GM12878 (cell line): ENCODE data around the gene CD276. TPM values are rescaled to one million over a fixed set of nuclear protein-coding genes. Genes with fewer than 3 reads are reported as not detected.

Source experiments
- ATAC-seq: fragments of 200-7000 bp; cut with Tn5 transposase; 3 replicates; pipeline ENCODE4 v1.9.1; 2020; ENCODE audit warnings: mild to moderate bottlenecking, moderate library complexity
- BruUV-seq: library from RNA; stranded (reverse); fragments of 400-500 nt; replicated peaks from 2 replicates; lab custom pipeline; 2021; lab: Mats Ljungman, UMichigan
- CTCF ChIA-PET: fragments of 300-600 bp; sonication (Branson Sonifier 250); formaldehyde crosslinking; extraction: SDS; loops from one replicate; lab custom pipeline; 2021; ENCODE audit warnings: inconsistent platforms; lab: Yijun Ruan, JAX
- POLR2A ChIA-PET: fragments of 350-600 bp; formaldehyde crosslinking; extraction: SDS; loops from one replicate; lab custom pipeline; 2021; ENCODE audit warnings: inconsistent platforms; lab: Charles Lee
- RAD21 ChIA-PET: fragments of 300-600 bp; sonication (Branson Sonifier 250); formaldehyde crosslinking; loops from one replicate; lab custom pipeline; 2023; ENCODE audit warnings: antibody characterized with exemption; ENCODE audit not compliant: unreplicated experiment; lab: Charles Lee
- SMC1A ChIA-PET: fragments of 300-600 bp; sonication (Branson Sonifier 250); formaldehyde crosslinking; loops from one replicate; lab custom pipeline; 2023; ENCODE audit not compliant: unreplicated experiment, uncharacterized antibody; lab: Charles Lee
- DNase-seq: peaks from one replicate; pipeline ENCODE4 v3.0.0-alpha.2; 2011; ENCODE audit warnings: low read depth, low spot score
- FAIRE-seq: peaks from 3 replicates; lab custom pipeline; 2011; peaks lifted over from hg19 to GRCh38; lab: Jason Lieb, UNC
- H2AFZ ChIP-seq: 2 replicates; pipeline ENCODE4 v1.6.0; 2011; ENCODE audit warnings: low read depth, low read length, control low read depth; ENCODE audit not compliant: control insufficient read depth
- H3K27ac ChIP-seq: 2 replicates; pipeline ENCODE4 v1.5.1; 2011; ENCODE audit warnings: control low read depth; ENCODE audit not compliant: control insufficient read depth, insufficient read depth
- H3K27me3 ChIP-seq, 2 experiments: replicated peaks in 1 of 2; 2 replicates each; pipeline versions ENCODE4 v1.6.0 to v1.6.1; 2011; ENCODE audit warnings: low read length in 1 of 2; ENCODE audit not compliant: control insufficient read depth in 2 of 2, insufficient read depth in 2 of 2
- H3K36me3 ChIP-seq, 2 experiments: 2 replicates each; pipeline ENCODE4 v1.5.1; 2011; ENCODE audit warnings: low read length in 1 of 2; ENCODE audit not compliant: control insufficient read depth in 2 of 2, insufficient read depth in 2 of 2
- H3K4me1 ChIP-seq: 2 replicates; pipeline ENCODE4 v1.6.1; 2011; ENCODE audit warnings: mild to moderate bottlenecking, low read length, moderate library complexity, mixed read lengths; ENCODE audit not compliant: control insufficient read depth, insufficient read depth
- H3K4me2 ChIP-seq: 2 replicates; pipeline ENCODE4 v1.6.0; 2011; ENCODE audit warnings: control low read depth; ENCODE audit not compliant: control insufficient read depth, insufficient read depth
- H3K4me3 ChIP-seq: fragments of 200-600 bp; sonication (generic); 2 replicates; pipeline ENCODE4 v1.5.1; 2016
- H3K79me2 ChIP-seq: 2 replicates; pipeline ENCODE4 v1.6.0; 2011; ENCODE audit warnings: low read length; ENCODE audit not compliant: control insufficient read depth, insufficient read depth
- H3K9ac ChIP-seq: 2 replicates; pipeline ENCODE4 v1.8.0; 2011; ENCODE audit warnings: low read length, control low read depth, mixed read lengths; ENCODE audit not compliant: control insufficient read depth, insufficient read depth
- H3K9me3 ChIP-seq: replicated peaks from 3 replicates; pipeline ENCODE4 v1.5.1; 2011; ENCODE audit warnings: mild to moderate bottlenecking, low read length; ENCODE audit not compliant: control insufficient read depth, insufficient read depth
- H4K20me1 ChIP-seq: 2 replicates; pipeline ENCODE4 v1.6.0; 2011; ENCODE audit not compliant: control insufficient read depth, insufficient read depth
- BMI1 ChIP-seq: fragments of 450-650 bp; IDR thresholded peaks from 2 replicates; pipeline ENCODE4 v1.6.1; 2016; ENCODE audit warnings: mild to moderate bottlenecking, moderate library complexity, borderline replicate concordance
- IRF4 ChIP-seq: IDR thresholded peaks from 2 replicates; pipeline ENCODE4 v1.6.1; 2011; ENCODE audit warnings: low read depth, low read length
- MAX ChIP-seq: IDR thresholded peaks from 2 replicates; pipeline ENCODE4 v1.6.1; 2012; ENCODE audit warnings: low read depth, low read length, improper control_type of control experiment
- POLR2AphosphoS2 ChIP-seq: IDR thresholded peaks from 2 replicates; pipeline ENCODE4 v1.6.1; 2011; ENCODE audit warnings: low read depth, mild to moderate bottlenecking, low read length, improper control_type of control experiment, moderate library complexity
- RELB ChIP-seq: fragments of 450-650 bp; IDR thresholded peaks from 2 replicates; pipeline ENCODE4 v1.6.1; 2017; ENCODE audit warnings: low read depth, mild to moderate bottlenecking, moderate library complexity
- TCF3 ChIP-seq: IDR thresholded peaks from 2 replicates; pipeline ENCODE4 v1.6.1; 2012; ENCODE audit warnings: low read depth, mild to moderate bottlenecking, low read length, borderline replicate concordance; ENCODE audit not compliant: insufficient read depth
- USF1 ChIP-seq: IDR thresholded peaks from 2 replicates; pipeline ENCODE4 v1.6.1; 2011; ENCODE audit warnings: borderline replicate concordance, low read depth, mild to moderate bottlenecking, moderate library complexity, mixed read lengths, low read length; ENCODE audit not compliant: insufficient read depth; ENCODE audit errors: extremely low read length
- ZBTB40 ChIP-seq: fragments of 450-650 bp; IDR thresholded peaks from 2 replicates; pipeline ENCODE4 v1.6.1; 2016; ENCODE audit warnings: mild to moderate bottlenecking, moderate library complexity, borderline replicate concordance
- ZNF592 ChIP-seq: fragments of 450-650 bp; IDR thresholded peaks from 2 replicates; pipeline ENCODE4 v1.6.1; 2017; ENCODE audit warnings: mild to moderate bottlenecking, moderate library complexity
- WGBS: methylation state at CpG from one replicate; pipeline ENCODE4 v1.1.6; 2016; ENCODE audit warnings: low lambda C conversion rate; ENCODE audit not compliant: insufficient replicate concordance, insufficient coverage; ENCODE audit errors: missing lambda C conversion rate; 5-methylcytosine and 5-hydroxymethylcytosine counted together
- in situ Hi-C: fragments of 300-500 bp; cut with MboI; formaldehyde crosslinking; loops from 9 replicates; pipeline ENCODE4 v1.14.3; 2018; ENCODE audit warnings: mixed read lengths
- intact Hi-C: fragments of 100-400 bp; cut with micrococcal nuclease; formaldehyde crosslinking; loops from one replicate; pipeline ENCODE4 v1.14.2; 2022; ENCODE audit not compliant: unreplicated experiment
- polyA plus RNA-seq, 11 experiments: library from polyadenylated mRNA; depleted of rRNA in 4 of 11; unstranded in 6 of 11; stranded (reverse) in 5 of 11; fragments of >200 nt; fragmentation: Nextera tagmentation in 4 of 11; fragmentation: Illumina TruSeq in 1 of 11; extraction: Ambion mirVana in 4 of 11; extraction: Trizol in 1 of 11; gene quantifications; 1 replicate in 1 of 11; 2 replicates in 10 of 11; pipeline versions ENCODE4 v1.2.1 to v1.2.3, GENCODE V29; 2011 to 2016; ENCODE audit warnings: inconsistent platforms in 2 of 11, missing spikeins in 2 of 11, low read depth in 1 of 11
- total RNA-seq, 4 experiments: library from RNA; depleted of rRNA in 3 of 4; stranded (reverse); fragments of >200 nt in 3 of 4; fragmentation: Illumina TruSeq in 1 of 4; extraction: Trizol in 1 of 4; gene quantifications; 2 replicates each; pipeline versions ENCODE4 v1.2.1 to v1.2.3, GENCODE V29; 2013 to 2021

Gene CD276
- total and polyA plus RNA-seq, 10 of the 15 experiments (the other 5 are each of a cell fraction or from before 2014, with no cell fraction given) = 0.11 to 3.0 (median 1.2) TPM

- Histone ChIP-seq H3K27me3 (peaks cover 5% of the 10 kb centered on the region in 2 experiments; a peak in 3 of 4 replicates), H3K36me3 (no peaks in the 10 kb centered on the region), H3K4me1 (no peaks in the 10 kb centered on the region), H3K4me3 (no peak overlapping the region), H4K20me1 (no peaks in the 10 kb centered on the region), H2AFZ (no peak overlapping the region), H3K27ac (no peak overlapping the region), H3K9ac (no peak overlapping the region), H3K9me3 (no peaks in the 10 kb centered on the region), H3K4me2 (no peak overlapping the region), H3K79me2 (no peaks in the 10 kb centered on the region)
- CTCF ChIA-PET = no interaction called here
- intact Hi-C loops = no loop called here
- FAIRE-seq = no peak
- in situ Hi-C loops = no loop called here
- 30% methylated on average over 3 of the region's 3 CpGs for WGBS
- RAD21 ChIA-PET = no interaction called here
- no TSS peak for BruUV-seq
- no peak for DNase-seq
- POLR2A ChIA-PET = interaction anchor here (0.6 kb wide), 1 partner anchor 34 kb away, joined by 3 read pairs; no protein-coding TSS in a partner anchor
- no peak for ATAC-seq
- TF ChIP-seq RELB (no peak), MAX (no peak), ZBTB40 (no peak), TCF3 (no peak), ZNF592 (no peak), POLR2AphosphoS2 (no peak), IRF4 (no peak), BMI1 (no peak), USF1 (no peak)
- SMC1A ChIA-PET = no interaction called here
Measured at GRCh38 chr15:73755946-73756345, 71.8 kb downstream of the CD276 start.
